ENCODE data around the gene COG5.

The COG5 gene

DNA sequence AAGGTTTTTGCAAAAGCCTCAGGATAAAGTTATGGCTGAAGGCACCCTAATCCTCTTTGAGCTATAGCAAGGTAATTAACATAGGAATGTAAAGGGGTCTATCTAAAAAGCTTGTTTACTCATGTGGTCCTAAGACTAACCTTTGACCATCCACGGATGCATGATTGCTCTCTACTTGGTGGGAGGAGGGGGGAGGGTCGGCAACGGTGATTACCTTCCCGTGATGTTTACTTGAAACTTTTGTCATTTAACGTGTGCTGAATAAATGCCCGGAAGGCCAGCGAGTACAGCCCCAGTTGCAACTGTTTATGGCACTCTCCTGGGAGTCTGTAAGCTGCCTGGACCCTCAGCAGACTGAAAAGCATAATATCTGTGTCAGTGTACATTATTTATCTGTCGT, 172.8 kb downstream of the COG5 start:
- Histone ChIP-seq H3K4me1 (no peaks in the 10 kb centered on the region), H3K9ac (no peak overlapping the region), H3K9me3 (no peaks in the 10 kb centered on the region), H3K27me3 (no peaks in the 10 kb centered on the region), H3K4me2 (no peak overlapping the region), H3K27ac (no peak overlapping the region), H4K20me1 (no peaks in the 10 kb centered on the region), H3K36me3 (no peaks in the 10 kb centered on the region), H3K4me3 (no peak overlapping the region)
- no peak for TF ChIP-seq Cebpa-rat (IDR thresholded peaks at IDR 0.05)

GRCh38 chr7:107388604-107389003, 175.1 kb downstream of the COG5 start:
- Histone ChIP-seq H3K4me1 (no peaks in the 10 kb centered on the region), H3K36me3 (no peaks in the 10 kb centered on the region), H3K27me3 (no peaks in the 10 kb centered on the region), H3K4me3 (no peak overlapping the region), H4K20me1 (no peaks in the 10 kb centered on the region), H3K4me2 (no peak overlapping the region), H3K9ac (no peak overlapping the region), H3K9me3 (no peaks in the 10 kb centered on the region), H3K27ac (no peak overlapping the region)
- no peak for TF ChIP-seq Cebpa-rat (IDR thresholded peaks at IDR 0.05)

DNA sequence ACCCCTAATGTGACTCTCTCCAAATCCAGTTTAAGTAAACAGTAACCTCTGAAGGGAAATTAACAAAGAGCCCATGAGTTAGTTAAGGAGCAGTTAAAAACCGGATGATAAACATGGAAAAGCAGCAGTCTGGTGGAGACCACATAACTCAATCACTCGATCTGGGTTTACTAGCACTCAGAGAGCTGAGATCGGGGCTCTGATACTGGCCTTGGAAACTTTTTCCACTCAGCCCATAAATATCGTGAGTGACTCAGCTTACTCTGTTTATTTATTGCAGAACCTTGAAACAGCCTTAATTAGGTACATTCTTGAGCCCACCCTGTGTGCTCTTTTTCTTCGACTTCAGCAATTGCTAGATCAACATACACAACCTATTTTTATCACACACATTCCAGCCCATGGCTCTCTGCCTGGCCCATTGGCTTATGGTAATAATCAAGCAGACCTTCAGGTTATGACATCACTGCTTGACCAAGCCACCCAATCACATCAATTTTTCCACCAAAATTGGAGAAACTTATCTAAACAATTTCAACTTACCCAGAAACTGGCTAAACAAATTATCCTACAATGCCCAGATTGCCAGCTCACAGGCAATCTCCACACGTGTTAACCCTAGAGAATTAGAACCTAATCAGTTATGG, 176.0 kb downstream of the COG5 start:
- no peaks in the 10 kb centered on the region for H3K9me3 ChIP-seq
- H3K4me1 ChIP-seq = no peaks in the 10 kb centered on the region
- no peaks in the 10 kb centered on the region for H3K36me3 ChIP-seq
- no peak overlapping the region for H3K9ac ChIP-seq
- no peaks in the 10 kb centered on the region for H4K20me1 ChIP-seq
- H3K27ac ChIP-seq = no peak overlapping the region
- no peak overlapping the region for H3K4me2 ChIP-seq
- H3K4me3 ChIP-seq = no peak overlapping the region
- TF ChIP-seq Cebpa-rat (IDR thresholded peaks at IDR 0.05) = no peak
- no peaks in the 10 kb centered on the region for H3K27me3 ChIP-seq

DNA sequence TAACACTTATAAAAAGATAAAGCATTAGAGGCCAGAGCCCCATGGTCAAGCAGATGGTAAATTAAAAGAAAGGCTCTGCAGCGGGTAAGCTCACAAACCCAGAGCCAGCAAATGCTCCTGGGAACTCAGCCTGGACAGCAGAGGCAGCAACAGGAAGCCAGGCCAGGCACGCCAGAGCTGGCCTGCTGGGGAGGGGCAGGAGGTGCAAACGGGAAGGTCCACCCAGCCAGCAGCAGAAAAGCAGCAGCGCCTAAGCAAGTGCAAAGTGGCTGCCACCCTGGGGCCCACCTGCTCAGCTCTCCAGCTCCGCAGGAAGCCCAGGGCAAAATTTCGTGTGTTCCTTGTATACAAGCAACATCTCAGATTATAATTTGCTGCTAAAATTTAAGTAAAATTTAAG, 176.6 kb downstream of the COG5 start:
- no peak overlapping the region for H3K4me3 ChIP-seq
- no peaks in the 10 kb centered on the region for H3K9me3 ChIP-seq
- H3K4me1 ChIP-seq = no peaks in the 10 kb centered on the region
- no peaks in the 10 kb centered on the region for H3K36me3 ChIP-seq
- H3K4me2 ChIP-seq = no peak overlapping the region
- no peaks in the 10 kb centered on the region for H4K20me1 ChIP-seq
- no peak overlapping the region for H3K27ac ChIP-seq
- TF ChIP-seq Cebpa-rat (IDR thresholded peaks at IDR 0.05) = no peak
- H3K9ac ChIP-seq = no peak overlapping the region
- no peaks in the 10 kb centered on the region for H3K27me3 ChIP-seq

GRCh38 chr7:107386548-107387102, 177.1 kb downstream of the COG5 start:
- H3K4me3 ChIP-seq = no peak overlapping the region
- H3K9ac ChIP-seq = no peak overlapping the region
- no peak overlapping the region for H3K4me2 ChIP-seq
- no peak overlapping the region for H3K27ac ChIP-seq
- H3K27me3 ChIP-seq = no peaks in the 10 kb centered on the region
- H3K9me3 ChIP-seq = no peaks in the 10 kb centered on the region
- H4K20me1 ChIP-seq = no peaks in the 10 kb centered on the region
- TF ChIP-seq Cebpa-rat (IDR thresholded peaks at IDR 0.05) = no peak
- H3K36me3 ChIP-seq = no peaks in the 10 kb centered on the region
- H3K4me1 ChIP-seq = no peaks in the 10 kb centered on the region

DNA sequence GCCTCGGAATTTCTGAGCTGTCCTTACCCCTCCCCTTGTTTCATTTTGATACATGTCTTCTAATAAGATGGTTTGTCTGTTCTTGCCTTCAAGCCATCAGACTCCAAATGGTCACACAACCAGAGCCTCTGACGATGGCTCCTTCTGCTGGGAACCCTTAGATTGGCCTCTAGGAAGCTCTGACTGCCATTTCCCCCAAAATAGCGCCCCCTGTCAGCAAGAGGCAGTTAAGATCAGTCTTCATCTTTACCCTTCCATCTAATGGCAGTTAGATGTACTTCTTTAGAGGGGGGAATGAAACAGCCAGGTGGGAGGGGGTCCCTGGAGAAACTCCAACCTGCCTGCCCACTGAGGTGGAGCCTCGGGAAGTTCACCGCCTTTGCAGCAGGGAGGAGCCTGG, 179.7 kb downstream of the COG5 start:
- no peaks in the 10 kb centered on the region for H3K36me3 ChIP-seq
- H3K9me3 ChIP-seq = no peaks in the 10 kb centered on the region
- no peaks in the 10 kb centered on the region for H4K20me1 ChIP-seq
- no peak for TF ChIP-seq Cebpa-rat (IDR thresholded peaks at IDR 0.05)
- H3K27ac ChIP-seq = no peak overlapping the region
- no peak overlapping the region for H3K4me3 ChIP-seq
- H3K9ac ChIP-seq = no peak overlapping the region
- no peak overlapping the region for H3K4me2 ChIP-seq
- no peaks in the 10 kb centered on the region for H3K4me1 ChIP-seq
- H3K27me3 ChIP-seq = no peaks in the 10 kb centered on the region

DNA sequence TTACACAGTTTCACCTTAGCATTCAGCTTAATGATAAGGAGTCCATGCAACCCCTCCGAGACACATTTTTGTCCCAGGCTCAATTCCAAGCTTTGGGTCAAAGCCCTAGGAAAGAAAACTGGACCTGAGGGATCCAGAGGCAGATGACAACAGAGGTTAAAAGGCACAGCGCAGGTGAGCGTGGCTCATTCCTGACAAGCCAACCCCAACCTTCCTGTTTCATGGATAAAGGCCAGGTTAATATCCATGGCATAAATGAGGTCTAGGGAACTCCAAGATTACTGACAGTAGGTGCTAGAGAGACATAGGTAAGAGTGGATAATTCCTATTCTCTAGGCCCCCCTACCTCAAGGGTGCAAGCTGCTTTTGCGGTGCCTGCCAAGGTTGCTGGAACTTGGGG, 180.5 kb downstream of the COG5 start:
- Histone ChIP-seq H3K9ac (no peak overlapping the region), H3K9me3 (no peaks in the 10 kb centered on the region), H3K4me3 (no peak overlapping the region), H3K4me2 (no peak overlapping the region), H4K20me1 (no peaks in the 10 kb centered on the region), H3K27me3 (no peaks in the 10 kb centered on the region), H3K27ac (no peak overlapping the region), H3K36me3 (no peaks in the 10 kb centered on the region), H3K4me1 (no peaks in the 10 kb centered on the region)
- TF ChIP-seq Cebpa-rat (IDR thresholded peaks at IDR 0.05) = no peak

GRCh38 chr7:107381453-107381852, 182.3 kb downstream of the COG5 start:
- Histone ChIP-seq H4K20me1 (no peaks in the 10 kb centered on the region), H3K4me3 (no peak overlapping the region), H3K9me3 (no peaks in the 10 kb centered on the region), H3K36me3 (no peaks in the 10 kb centered on the region), H3K4me2 (no peak overlapping the region), H3K27ac (no peak overlapping the region), H3K27me3 (no peaks in the 10 kb centered on the region), H3K4me1 (no peaks in the 10 kb centered on the region), H3K9ac (no peak overlapping the region)
- no peak for TF ChIP-seq Cebpa-rat (IDR thresholded peaks at IDR 0.05)

- H3K4me3 ChIP-seq = no peak overlapping the region
- no peaks in the 10 kb centered on the region for H3K9me3 ChIP-seq
- H4K20me1 ChIP-seq = no peaks in the 10 kb centered on the region
- H3K4me1 ChIP-seq = no peaks in the 10 kb centered on the region
- no peak overlapping the region for H3K4me2 ChIP-seq
- no peaks in the 10 kb centered on the region for H3K27me3 ChIP-seq
- H3K27ac ChIP-seq = no peak overlapping the region
- H3K36me3 ChIP-seq = no peaks in the 10 kb centered on the region; the same call in 1 of the 2 replicates
- no peak overlapping the region for H3K9ac ChIP-seq
- no peak for TF ChIP-seq Cebpa-rat (IDR thresholded peaks at IDR 0.05)
These were observed 190.4 kb downstream of the COG5 start for GRCh38 chr7:107373354-107373753.

GRCh38 chr7:107372298-107372697, 191.4 kb downstream of the COG5 start:
- no peak for TF ChIP-seq Cebpa-rat (IDR thresholded peaks at IDR 0.05)
- Histone ChIP-seq H3K9ac (no peak overlapping the region), H3K4me3 (no peak overlapping the region), H3K9me3 (no peaks in the 10 kb centered on the region), H3K4me2 (no peak overlapping the region), H3K27me3 (no peaks in the 10 kb centered on the region), H4K20me1 (no peaks in the 10 kb centered on the region), H3K4me1 (no peaks in the 10 kb centered on the region), H3K36me3 (no peaks in the 10 kb centered on the region; the same call in 1 of the 2 replicates), H3K27ac (no peak overlapping the region)

DNA sequence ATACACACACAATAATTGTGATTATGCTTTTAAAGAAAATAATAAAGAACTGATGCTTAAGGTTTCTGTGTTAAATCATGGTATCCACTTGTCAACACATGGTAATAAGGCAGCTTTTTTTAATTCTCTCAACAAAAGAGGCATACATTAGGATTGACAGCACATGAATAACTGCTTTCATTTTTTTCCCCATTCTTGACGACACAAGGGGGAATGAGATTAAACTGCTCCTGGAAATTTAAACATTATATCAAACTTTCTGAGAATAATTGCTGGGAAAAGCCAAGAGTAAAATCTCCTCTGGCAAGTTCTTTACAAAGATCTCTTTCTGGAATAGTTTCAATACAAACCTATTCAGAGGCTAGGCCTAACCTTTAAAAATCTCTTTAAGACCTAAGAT, 192.9 kb downstream of the COG5 start:
- Histone ChIP-seq H3K9ac (no peak overlapping the region), H3K27me3 (no peaks in the 10 kb centered on the region), H3K36me3 (no peaks in the 10 kb centered on the region; the same call in 1 of the 2 replicates), H3K27ac (no peak overlapping the region), H3K4me1 (no peaks in the 10 kb centered on the region), H4K20me1 (no peaks in the 10 kb centered on the region), H3K4me3 (no peak overlapping the region), H3K4me2 (no peak overlapping the region), H3K9me3 (no peaks in the 10 kb centered on the region)
- no peak for TF ChIP-seq Cebpa-rat (IDR thresholded peaks at IDR 0.05)
